SK-N-SH (cell line): ENCODE measurements around the gene CUBN.

ENCODE experiments used
- MXI1 ChIP-seq: IDR thresholded peaks from 2 replicates; pipeline ENCODE4 v1.6.1; 2012; ENCODE audit warnings: mild to moderate bottlenecking, low read depth, low read length, improper control_type of control experiment
- NFIC ChIP-seq: IDR thresholded peaks from 2 replicates; pipeline ENCODE4 v1.4.0; 2012; ENCODE audit warnings: borderline replicate concordance
- POLR2AphosphoS5 ChIP-seq: IDR thresholded peaks from 2 replicates; pipeline ENCODE4 v1.6.1; 2012; ENCODE audit warnings: low read depth, low read length
- RAD21 ChIP-seq: IDR thresholded peaks from 2 replicates; pipeline ENCODE4 v1.6.1; 2012; ENCODE audit warnings: mild to moderate bottlenecking, low read length
- TF ChIP-seq, protein P1 (sequence below): fragments of 200-600 bp; sonication (generic); IDR thresholded peaks from 2 replicates; pipeline ENCODE4 v1.6.1; 2017; ENCODE audit warnings: antibody characterized with exemption, mild to moderate bottlenecking, moderate library complexity
- TF ChIP-seq, protein P2 (sequence below): IDR thresholded peaks from 2 replicates; pipeline ENCODE4 v1.4.0; 2012; ENCODE audit warnings: low read depth, borderline replicate concordance
- TF ChIP-seq, protein P3 (sequence below): IDR thresholded peaks from 2 replicates; pipeline ENCODE4 v1.4.0; 2012; ENCODE audit warnings: low read depth

DNA sequence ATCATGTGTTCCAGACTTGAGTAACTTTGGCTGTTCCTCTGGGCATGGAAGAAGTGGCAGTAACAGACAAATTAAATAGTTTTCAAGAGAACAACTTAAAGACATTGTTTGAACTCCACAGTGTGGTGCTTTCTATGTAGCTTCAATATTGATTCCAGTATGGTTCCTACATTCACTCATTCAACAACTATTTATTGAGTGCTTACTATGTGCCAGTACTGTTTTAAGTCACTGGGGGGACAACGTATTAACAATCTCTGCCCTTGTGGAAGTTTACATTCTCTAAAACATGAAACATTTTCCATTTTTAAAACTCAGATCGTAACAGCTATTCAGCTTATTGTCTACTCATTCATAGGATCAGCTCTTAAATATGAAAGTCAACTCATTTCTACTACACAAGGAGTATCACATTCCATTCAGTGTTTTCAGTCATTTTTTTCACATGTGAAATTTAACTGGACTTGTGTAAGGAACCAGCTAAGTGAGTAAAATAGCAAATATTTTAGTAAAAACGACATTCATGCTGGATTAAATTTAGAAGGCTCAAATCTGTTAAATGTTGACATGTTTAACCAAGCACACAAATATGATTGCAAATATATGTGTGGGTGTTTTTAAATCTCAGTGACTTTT is 13.6 kb upstream of the CUBN start:
- TF ChIP-seq, protein P1, sequence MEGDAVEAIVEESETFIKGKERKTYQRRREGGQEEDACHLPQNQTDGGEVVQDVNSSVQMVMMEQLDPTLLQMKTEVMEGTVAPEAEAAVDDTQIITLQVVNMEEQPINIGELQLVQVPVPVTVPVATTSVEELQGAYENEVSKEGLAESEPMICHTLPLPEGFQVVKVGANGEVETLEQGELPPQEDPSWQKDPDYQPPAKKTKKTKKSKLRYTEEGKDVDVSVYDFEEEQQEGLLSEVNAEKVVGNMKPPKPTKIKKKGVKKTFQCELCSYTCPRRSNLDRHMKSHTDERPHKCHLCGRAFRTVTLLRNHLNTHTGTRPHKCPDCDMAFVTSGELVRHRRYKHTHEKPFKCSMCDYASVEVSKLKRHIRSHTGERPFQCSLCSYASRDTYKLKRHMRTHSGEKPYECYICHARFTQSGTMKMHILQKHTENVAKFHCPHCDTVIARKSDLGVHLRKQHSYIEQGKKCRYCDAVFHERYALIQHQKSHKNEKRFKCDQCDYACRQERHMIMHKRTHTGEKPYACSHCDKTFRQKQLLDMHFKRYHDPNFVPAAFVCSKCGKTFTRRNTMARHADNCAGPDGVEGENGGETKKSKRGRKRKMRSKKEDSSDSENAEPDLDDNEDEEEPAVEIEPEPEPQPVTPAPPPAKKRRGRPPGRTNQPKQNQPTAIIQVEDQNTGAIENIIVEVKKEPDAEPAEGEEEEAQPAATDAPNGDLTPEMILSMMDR, result no peak
- TF ChIP-seq POLR2AphosphoS5 (no peak), NFIC (no peak), MXI1 (no peak), RAD21 (no peak)
- TF ChIP-seq, protein P2, sequence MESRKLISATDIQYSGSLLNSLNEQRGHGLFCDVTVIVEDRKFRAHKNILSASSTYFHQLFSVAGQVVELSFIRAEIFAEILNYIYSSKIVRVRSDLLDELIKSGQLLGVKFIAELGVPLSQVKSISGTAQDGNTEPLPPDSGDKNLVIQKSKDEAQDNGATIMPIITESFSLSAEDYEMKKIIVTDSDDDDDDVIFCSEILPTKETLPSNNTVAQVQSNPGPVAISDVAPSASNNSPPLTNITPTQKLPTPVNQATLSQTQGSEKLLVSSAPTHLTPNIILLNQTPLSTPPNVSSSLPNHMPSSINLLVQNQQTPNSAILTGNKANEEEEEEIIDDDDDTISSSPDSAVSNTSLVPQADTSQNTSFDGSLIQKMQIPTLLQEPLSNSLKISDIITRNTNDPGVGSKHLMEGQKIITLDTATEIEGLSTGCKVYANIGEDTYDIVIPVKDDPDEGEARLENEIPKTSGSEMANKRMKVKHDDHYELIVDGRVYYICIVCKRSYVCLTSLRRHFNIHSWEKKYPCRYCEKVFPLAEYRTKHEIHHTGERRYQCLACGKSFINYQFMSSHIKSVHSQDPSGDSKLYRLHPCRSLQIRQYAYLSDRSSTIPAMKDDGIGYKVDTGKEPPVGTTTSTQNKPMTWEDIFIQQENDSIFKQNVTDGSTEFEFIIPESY, result no peak
- TF ChIP-seq, protein P3, sequence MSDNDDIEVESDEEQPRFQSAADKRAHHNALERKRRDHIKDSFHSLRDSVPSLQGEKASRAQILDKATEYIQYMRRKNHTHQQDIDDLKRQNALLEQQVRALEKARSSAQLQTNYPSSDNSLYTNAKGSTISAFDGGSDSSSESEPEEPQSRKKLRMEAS, result no peak
